HL-60 (cell line): ENCODE results near the gene ZFP92.

Experiments
- CTCF ChIP-seq: IDR thresholded peaks from one replicate; pipeline ENCODE4 v1.5.1; 2011; ENCODE audit warnings: low read length, control low read depth, inconsistent platforms; ENCODE audit not compliant: insufficient read depth
- POLR2AphosphoS5 ChIP-seq: IDR thresholded peaks from 2 replicates; pipeline ENCODE4 v1.6.1; 2012; ENCODE audit warnings: low read depth
- REST ChIP-seq: IDR thresholded peaks from 2 replicates; pipeline ENCODE4 v1.6.1; 2012; ENCODE audit warnings: low read depth; ENCODE audit not compliant: insufficient replicate concordance

GRCh38 chrX:153411988-153412574 lies 809 bp downstream of the ZFP92 start:
- TF ChIP-seq CTCF = no peak
- TF ChIP-seq POLR2AphosphoS5 = no peak
- no peak for TF ChIP-seq REST
